NK-92 treated with Interleukin-12 subunit alpha and Interleukin-12 subunit beta, amount 100 ng/mL, for 24 hours (cell line): ENCODE data around the gene CIAO2B.

Source experiments
- DNase-seq: peaks from one replicate; lab custom pipeline; 2025; lab: John Stamatoyannopoulos, UW

Gene CIAO2B

GRCh38 chr16:66919569-66920298 lies 14.5 kb downstream of the CIAO2B start:
- no peak for DNase-seq

- no peak for DNase-seq
Observed at GRCh38 chr16:66918803-66919568, 15.2 kb downstream of the CIAO2B start, which contains the start of gene CDH16. TSS of gene CDH16 (minus strand) at chr16:66918885. CDS start at chr16:66918065, 820 bp downstream.

- DNase-seq, result no peak
Observed at GRCh38 chr16:66918355-66918754, 15.8 kb downstream of the CIAO2B start.

GRCh38 chr16:66917741-66918140 lies 16.5 kb downstream of the CIAO2B start:
- no peak for DNase-seq

- no peak for DNase-seq
Observed at GRCh38 chr16:66916518-66916917, 17.7 kb downstream of the CIAO2B start.

- no peak for DNase-seq
Observed at GRCh38 chr16:66915041-66915440, 19.2 kb downstream of the CIAO2B start.

- no peak for DNase-seq
Observed at GRCh38 chr16:66914541-66914940, 19.7 kb downstream of the CIAO2B start.

GRCh38 chr16:66913711-66914110 lies 20.5 kb downstream of the CIAO2B start:
- DNase-seq, result no peak

- no peak for DNase-seq
Observed at GRCh38 chr16:66913081-66913480, 21.1 kb downstream of the CIAO2B start.

GRCh38 chr16:66911801-66912200 lies 22.4 kb downstream of the CIAO2B start:
- no peak for DNase-seq

- DNase-seq, result no peak
Observed at GRCh38 chr16:66911112-66911511, 23.1 kb downstream of the CIAO2B start.

- no peak for DNase-seq
Observed at GRCh38 chr16:66910175-66910940, 23.8 kb downstream of the CIAO2B start.

GRCh38 chr16:66908762-66909559 lies 25.2 kb downstream of the CIAO2B start:
- DNase-seq, result no peak

GRCh38 chr16:66908116-66908515 lies 26.1 kb downstream of the CIAO2B start:
- DNase-seq, result no peak

GRCh38 chr16:66906916-66907836 lies 27.0 kb downstream of the CIAO2B start:
- no peak for DNase-seq

- no peak for DNase-seq
Observed at GRCh38 chr16:66905633-66906539, 28.3 kb downstream of the CIAO2B start.

- DNase-seq, result no peak
Observed at GRCh38 chr16:66904846-66905632, 29.2 kb downstream of the CIAO2B start.

GRCh38 chr16:66904428-66904845 lies 29.8 kb downstream of the CIAO2B start:
- no peak for DNase-seq
